ENCODE results near the gene DEPDC5. TPM values are rescaled to one million over a fixed set of nuclear protein-coding genes. Genes with fewer than 3 reads are reported as not detected.
A peak's percentile ranks its signal among the peaks of the same experiment; 100 is the strongest.

The DEPDC5 gene
- total and polyA plus RNA-seq, 2 experiments from 2014 or later, result 6.3 to 7.6 TPM

DNA sequence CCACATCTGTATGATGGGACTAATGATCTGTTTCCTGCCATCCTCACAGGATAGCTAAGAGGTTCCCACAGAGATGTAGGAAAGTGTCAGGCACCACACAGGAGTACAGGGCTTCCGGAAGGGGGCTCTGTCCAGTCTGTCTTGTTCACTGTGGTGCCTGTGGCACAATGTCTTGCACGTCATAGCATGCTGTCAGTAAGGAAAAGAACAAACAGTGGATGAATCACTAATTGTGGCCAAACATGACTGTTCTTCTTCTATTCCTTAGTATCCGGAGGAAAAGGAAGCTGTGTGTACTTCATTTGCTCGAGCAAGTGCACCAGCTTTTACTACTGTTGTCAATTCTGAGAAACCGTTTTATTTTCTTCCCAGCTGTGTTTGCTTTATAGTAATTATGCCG is 117.1 kb downstream of the DEPDC5 start:
- H3K4me3 ChIP-seq, result no peak overlapping the region
- WGBS, 2 experiments (ENCODE audit: low coverage in 1 of 2, low lambda C conversion rate in 2 of 2, missing lambda C conversion rate in 2 of 2), result 63 to 68% methylated on average over 6 of the region's 6 CpGs
- no peaks in the 10 kb centered on the region for H4K20me1 ChIP-seq (ENCODE audit: insufficient read depth)
- 0 out of 2 replicates have a peak, but pooled peaks cover 11% of the 10 kb centered on the region for H3F3A ChIP-seq (ENCODE audit: insufficient read depth)
- H3K4me2 ChIP-seq (ENCODE audit: unreplicated experiment), result no peak overlapping the region
- H2AFZ ChIP-seq, result no peak overlapping the region
- DNase-seq, result peak; percentile 81
- H3K79me2 ChIP-seq (ENCODE audit: insufficient read depth), result no peaks in the 10 kb centered on the region
- H3K36me3 ChIP-seq (ENCODE audit: low read depth), result peaks cover 9% of the 10 kb centered on the region
- 0 out of 2 replicates have a peak overlapping the region, but pooled peaks have one; percentile 16 for H3K27ac ChIP-seq
- H3K9me2 ChIP-seq (ENCODE audit: insufficient read depth), result no peaks in the 10 kb centered on the region
- no peaks in the 10 kb centered on the region for H3K9me3 ChIP-seq (ENCODE audit: low read depth)
- no peaks in the 10 kb centered on the region for H3K27me3 ChIP-seq (replicated peaks; ENCODE audit: insufficient read depth)
- TF ChIP-seq EZH2 (IDR thresholded peaks at IDR 0.05; ENCODE audit: insufficient read depth, poor library complexity, severe bottlenecking), result no peak
- H3K4me1 ChIP-seq (ENCODE audit: insufficient read depth), result peaks cover 8% of the 10 kb centered on the region
- H3K9ac ChIP-seq, result no peak overlapping the region
- in situ Hi-C loops (cut with MboI), result no loop called here

DNA sequence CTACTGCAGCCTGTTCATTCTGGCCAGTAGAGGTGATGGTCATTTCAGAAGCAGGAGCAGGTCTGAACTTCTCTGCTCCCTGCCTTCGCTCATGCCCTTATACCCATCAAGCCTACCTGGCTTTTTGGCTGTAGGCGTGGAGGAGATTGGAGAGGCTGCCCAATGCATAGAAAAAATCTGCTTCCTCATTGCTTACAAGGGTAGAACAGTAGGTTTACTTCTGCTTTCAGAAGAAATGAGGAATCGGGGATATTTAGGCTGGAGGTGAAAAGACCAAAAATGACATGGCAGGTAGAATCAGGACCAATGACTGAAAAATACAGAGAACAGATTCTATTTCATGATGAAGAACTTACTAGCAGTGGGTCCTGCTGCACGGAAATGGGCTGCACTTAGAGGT is 117.7 kb downstream of the DEPDC5 start:
- no peaks in the 10 kb centered on the region for H3K9me3 ChIP-seq (ENCODE audit: low read depth)
- in situ Hi-C loops (cut with MboI), result no loop called here
- TF ChIP-seq EZH2 (IDR thresholded peaks at IDR 0.05; ENCODE audit: insufficient read depth, poor library complexity, severe bottlenecking) (no peak), EZH2phosphoT487 (IDR thresholded peaks at IDR 0.05; ENCODE audit: insufficient read depth, low read depth) (no peak)
- H4K20me1 ChIP-seq (ENCODE audit: insufficient read depth), result no peaks in the 10 kb centered on the region
- peaks cover 9% of the 10 kb centered on the region for H3K36me3 ChIP-seq (ENCODE audit: low read depth)
- peaks cover 14% of the 10 kb centered on the region for H3K4me1 ChIP-seq (ENCODE audit: insufficient read depth)
- no peaks in the 10 kb centered on the region for H3K79me2 ChIP-seq (ENCODE audit: insufficient read depth)
- H3K4me3 ChIP-seq, result no peak overlapping the region
- H2AFZ ChIP-seq, result no peak overlapping the region
- H3F3A ChIP-seq (ENCODE audit: insufficient read depth), result 0 out of 2 replicates have a peak, but pooled peaks cover 11% of the 10 kb centered on the region
- no peak for DNase-seq
- H3K4me2 ChIP-seq (ENCODE audit: unreplicated experiment), result no peak overlapping the region
- WGBS, 2 experiments (ENCODE audit: low coverage in 1 of 2, low lambda C conversion rate in 2 of 2, missing lambda C conversion rate in 2 of 2), result 93% methylated on average over 4 of the region's 4 CpGs
- no peak overlapping the region for H3K27ac ChIP-seq
- no peaks in the 10 kb centered on the region for H3K9me2 ChIP-seq (ENCODE audit: insufficient read depth)
- no peaks in the 10 kb centered on the region for H3K27me3 ChIP-seq (replicated peaks; ENCODE audit: insufficient read depth)
- no peak overlapping the region for H3K9ac ChIP-seq

DNA sequence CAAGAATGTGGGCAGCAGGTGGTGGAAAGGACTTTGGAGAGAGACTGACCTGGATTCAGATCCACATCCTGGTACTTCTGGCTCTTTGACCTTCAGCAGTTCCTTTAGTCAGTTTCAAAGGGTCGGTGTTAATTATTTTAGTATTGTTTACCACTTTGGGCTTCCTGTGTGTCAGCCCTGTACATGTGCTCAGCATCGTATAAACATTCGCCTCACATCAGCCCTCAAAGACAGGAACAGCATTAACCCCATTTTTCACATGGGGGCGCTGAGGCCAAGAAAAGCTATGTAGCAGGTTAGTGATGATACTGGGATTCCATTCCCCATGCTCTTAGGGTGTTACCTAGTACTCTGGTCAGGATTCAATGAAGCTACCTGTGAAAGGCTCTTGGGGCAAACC is 118.4 kb downstream of the DEPDC5 start:
- no peak for TF ChIP-seq EZH2phosphoT487 (IDR thresholded peaks at IDR 0.05; ENCODE audit: insufficient read depth, low read depth)
- TF ChIP-seq EZH2 (IDR thresholded peaks at IDR 0.05; ENCODE audit: insufficient read depth, poor library complexity, severe bottlenecking), result no peak
- H3K9me3 ChIP-seq (ENCODE audit: low read depth), result no peaks in the 10 kb centered on the region
- 76 to 78% methylated on average over 4 of the region's 4 CpGs for WGBS, 2 experiments (ENCODE audit: low coverage in 1 of 2, low lambda C conversion rate in 2 of 2, missing lambda C conversion rate in 2 of 2)
- H3F3A ChIP-seq (ENCODE audit: insufficient read depth), result 0 out of 2 replicates have a peak, but pooled peaks cover 11% of the 10 kb centered on the region
- H3K27ac ChIP-seq, result no peak overlapping the region
- H3K79me2 ChIP-seq (ENCODE audit: insufficient read depth), result no peaks in the 10 kb centered on the region
- DNase-seq, result no peak
- no peaks in the 10 kb centered on the region for H3K9me2 ChIP-seq (ENCODE audit: insufficient read depth)
- no peak overlapping the region for H3K9ac ChIP-seq
- peaks cover 19% of the 10 kb centered on the region for H3K4me1 ChIP-seq (ENCODE audit: insufficient read depth)
- H3K4me2 ChIP-seq (ENCODE audit: unreplicated experiment), result no peak overlapping the region
- no peak overlapping the region for H2AFZ ChIP-seq
- in situ Hi-C loops (cut with MboI), result no loop called here
- H4K20me1 ChIP-seq (ENCODE audit: insufficient read depth), result no peaks in the 10 kb centered on the region
- H3K27me3 ChIP-seq (replicated peaks; ENCODE audit: insufficient read depth), result no peaks in the 10 kb centered on the region
- peaks cover 9% of the 10 kb centered on the region for H3K36me3 ChIP-seq (ENCODE audit: low read depth)
- no peak overlapping the region for H3K4me3 ChIP-seq

DNA sequence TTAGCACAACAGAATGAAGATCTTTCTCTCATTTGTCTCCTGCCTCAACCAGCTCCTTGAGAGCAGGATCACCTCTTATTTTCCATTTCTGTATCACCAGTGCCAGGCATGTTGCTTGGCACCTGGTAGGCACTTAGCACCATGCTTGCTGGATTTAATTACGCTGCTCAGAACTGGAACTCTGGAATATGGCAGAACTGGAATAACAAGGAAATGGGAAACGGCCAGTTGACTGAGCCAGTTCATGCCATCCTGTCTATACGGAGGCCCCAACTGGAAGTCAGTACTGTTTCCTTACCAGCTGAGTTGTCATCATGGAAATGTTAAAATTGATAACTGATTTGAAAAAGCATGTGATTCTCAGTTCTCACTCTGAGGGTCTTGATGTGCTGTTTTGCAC is 121.0 kb downstream of the DEPDC5 start:
- 0 out of 2 replicates have a peak, but pooled peaks cover 11% of the 10 kb centered on the region for H3F3A ChIP-seq (ENCODE audit: insufficient read depth)
- no peak overlapping the region for H3K27ac ChIP-seq
- no peaks in the 10 kb centered on the region for H3K9me2 ChIP-seq (ENCODE audit: insufficient read depth)
- peaks cover 9% of the 10 kb centered on the region for H3K36me3 ChIP-seq (ENCODE audit: low read depth)
- TF ChIP-seq EZH2 (IDR thresholded peaks at IDR 0.05; ENCODE audit: insufficient read depth, poor library complexity, severe bottlenecking), result no peak
- no peak for TF ChIP-seq EZH2phosphoT487 (IDR thresholded peaks at IDR 0.05; ENCODE audit: insufficient read depth, low read depth)
- no peaks in the 10 kb centered on the region for H4K20me1 ChIP-seq (ENCODE audit: insufficient read depth)
- no peak for DNase-seq
- no peak overlapping the region for H3K4me3 ChIP-seq
- H3K4me2 ChIP-seq (ENCODE audit: unreplicated experiment), result no peak overlapping the region
- H2AFZ ChIP-seq, result no peak overlapping the region
- no peaks in the 10 kb centered on the region for H3K9me3 ChIP-seq (ENCODE audit: low read depth)
- H3K4me1 ChIP-seq (ENCODE audit: insufficient read depth), result peaks cover 19% of the 10 kb centered on the region
- no peaks in the 10 kb centered on the region for H3K79me2 ChIP-seq (ENCODE audit: insufficient read depth)
- no peaks in the 10 kb centered on the region for H3K27me3 ChIP-seq (replicated peaks; ENCODE audit: insufficient read depth)
- no peak overlapping the region for H3K9ac ChIP-seq
- WGBS, 2 experiments (ENCODE audit: low coverage in 1 of 2, low lambda C conversion rate in 2 of 2, missing lambda C conversion rate in 2 of 2), result 97 to 98% methylated on average over 3 of the region's 3 CpGs
- in situ Hi-C loops (cut with MboI), result no loop called here

All from GM23248 (cell line).